Measurements from ENCODE around the gene LYSET. TPM values are rescaled to one million over a fixed set of nuclear protein-coding genes. Genes with fewer than 3 reads are reported as not detected.
A peak's percentile ranks its signal among the peaks of the same experiment; 100 is the strongest.

Gene LYSET
- total and polyA plus RNA-seq, 10 of the 15 experiments (the other 5 are each of a cell fraction or from before 2014, with no cell fraction given) = 11.9 to 34.5 (median 21.2) TPM

DNA sequence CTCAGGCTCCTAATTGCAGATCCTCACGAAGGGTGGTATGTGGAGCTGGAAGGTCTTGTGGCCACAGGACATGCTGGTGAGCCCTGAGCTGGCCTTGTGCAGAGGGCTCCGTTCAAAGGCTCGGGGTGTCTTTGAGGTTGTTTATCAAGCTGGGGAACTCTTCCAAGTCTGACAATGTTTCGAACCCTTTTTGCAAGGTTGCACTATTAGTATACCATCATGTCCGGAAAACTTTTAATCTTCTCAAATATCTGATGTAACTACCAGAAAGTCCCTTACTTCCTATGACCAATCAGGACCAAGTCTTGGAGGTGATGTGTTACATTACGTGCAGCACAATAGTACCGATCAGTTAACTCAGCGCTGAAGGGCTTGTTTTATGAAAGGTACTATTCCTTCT is 43.4 kb downstream of the LYSET start:
- Histone ChIP-seq H3K27me3 (replicated peaks in 1 of 2; ENCODE audit: control insufficient read depth in 2 of 2, insufficient read depth in 2 of 2, low read length in 1 of 2) (no peaks in the 10 kb centered on the region), H3K36me3 (ENCODE audit: control insufficient read depth in 2 of 2, insufficient read depth in 2 of 2, low read length in 1 of 2) (peaks cover 4 to 8% of the 10 kb centered on the region in 2 experiments; a peak in 2 of 4 replicates), H3K9me3 (replicated peaks; ENCODE audit: control insufficient read depth, insufficient read depth, low read length) (no peaks in the 10 kb centered on the region), H3K9ac (ENCODE audit: control insufficient read depth, insufficient read depth, low read length) (no peak overlapping the region), H3K4me1 (ENCODE audit: control insufficient read depth, insufficient read depth, low read length) (no peaks in the 10 kb centered on the region; the same call in 1 of the 2 replicates), H2AFZ (ENCODE audit: control insufficient read depth, low read depth, low read length) (no peak overlapping the region), H4K20me1 (ENCODE audit: control insufficient read depth, insufficient read depth) (no peaks in the 10 kb centered on the region), H3K4me3 (no peak overlapping the region), H3K4me2 (ENCODE audit: control insufficient read depth, insufficient read depth) (no peak overlapping the region), H3K79me2 (ENCODE audit: control insufficient read depth, insufficient read depth, low read length) (no peaks in the 10 kb centered on the region), H3K27ac (ENCODE audit: control insufficient read depth, insufficient read depth) (no peak overlapping the region)
- DNase-seq (ENCODE audit: low read depth, low spot score) (no peak), ATAC-seq (no peak), FAIRE-seq (no peak)
- TSS peak; percentile 59 for BruUV-seq (replicated peaks)
- SMC1A ChIA-PET (ENCODE audit: uncharacterized antibody, unreplicated experiment) = interaction anchor here (1.3 kb wide), 1 partner anchor 308 kb away, joined by 4 read pairs; no protein-coding TSS in a partner anchor
- CTCF ChIA-PET = no interaction called here
- intact Hi-C loops (cut with micrococcal nuclease; ENCODE audit: unreplicated experiment) = no loop called here
- POLR2A ChIA-PET = no interaction called here
- TF ChIP-seq MEF2A (IDR thresholded peaks at IDR 0.05; ENCODE audit: insufficient read depth, low read depth, low read length) (no peak), ZNF24 (IDR thresholded peaks at IDR 0.05) (no peak), SREBF2 (IDR thresholded peaks at IDR 0.05; ENCODE audit: low read length) (no peak), MXI1 (IDR thresholded peaks at IDR 0.05; ENCODE audit: low read depth, low read length) (no peak), PAX5 (IDR thresholded peaks at IDR 0.05; ENCODE audit: borderline replicate concordance, low read depth, low read length) (no peak), LARP7 (IDR thresholded peaks at IDR 0.05) (no peak), TCF12 (IDR thresholded peaks at IDR 0.05; ENCODE audit: low read depth, low read length) (no peak), MTA3 (IDR thresholded peaks at IDR 0.05; ENCODE audit: borderline replicate concordance, low read length) (no peak), RBBP5 (conservative IDR thresholded peaks at IDR 0.05) (no peak), SUPT20H (IDR thresholded peaks at IDR 0.05; ENCODE audit: borderline replicate concordance, control insufficient read depth, low read depth, low read length) (no peak)
- RAD21 ChIA-PET (ENCODE audit: unreplicated experiment) = interaction anchor here (0.6 kb wide), 1 partner anchor 27 kb away, joined by 3 read pairs; no protein-coding TSS in a partner anchor
- WGBS (ENCODE audit: insufficient coverage, insufficient replicate concordance, low lambda C conversion rate, missing lambda C conversion rate) = 98% methylated on average over 8 of the region's 8 CpGs
- in situ Hi-C loops (cut with MboI) = loop anchor here (25.0 kb wide), 1 partner anchor 309 kb away; no protein-coding TSS in a partner anchor
